H1 (cell line): Measurements from ENCODE around the gene SMARCA2. TPM values are rescaled to one million over a fixed set of nuclear protein-coding genes. Genes with fewer than 3 reads are reported as not detected.

Source experiments
- CTCF ChIA-PET: fragments of 300-600 bp; sonication (Branson Sonifier 250); formaldehyde crosslinking; loops from one replicate; lab custom pipeline; 2021; ENCODE audit not compliant: partially characterized antibody; lab: Charles Lee
- POLR2A ChIA-PET: fragments of 300-600 bp; sonication (Branson Sonifier 250); formaldehyde crosslinking; loops from one replicate; lab custom pipeline; 2021; ENCODE audit warnings: inconsistent platforms; ENCODE audit not compliant: partially characterized antibody; lab: Charles Lee
- DNase-seq, 2 experiments: peaks; one replicate each; pipeline versions ENCODE4 v3.0.0 to v3.0.0-alpha.2; 2010 to 2022; ENCODE audit warnings: low spot score in 2 of 2, low read depth in 1 of 2, mixed read lengths in 1 of 2
- FAIRE-seq: peaks from 2 replicates; lab custom pipeline; 2011; peaks lifted over from hg19 to GRCh38; lab: Jason Lieb, UNC
- H2AFZ ChIP-seq: 2 replicates; pipeline ENCODE4 v1.8.1; 2012; ENCODE audit warnings: low read length, inconsistent platforms
- H2AK5ac ChIP-seq: 2 replicates; pipeline ENCODE4 v1.6.1; 2013; ENCODE audit warnings: low read depth, low read length
- H2BK120ac ChIP-seq: replicated peaks from 2 replicates; pipeline ENCODE3; 2013; ENCODE audit warnings: low read depth, low read length, inconsistent platforms
- H2BK12ac ChIP-seq: 2 replicates; pipeline ENCODE4 v1.6.1; 2013; ENCODE audit warnings: low read depth, low read length
- H2BK15ac ChIP-seq: 2 replicates; pipeline ENCODE4 v1.6.1; 2013; ENCODE audit warnings: low read length
- H2BK20ac ChIP-seq: 2 replicates; pipeline ENCODE4 v1.6.1; 2013; ENCODE audit warnings: low read length
- H2BK5ac ChIP-seq: 2 replicates; pipeline ENCODE4 v1.6.1; 2013; ENCODE audit warnings: low read depth, low read length
- H3K14ac ChIP-seq: 2 replicates; pipeline ENCODE4 v1.6.1; 2013; ENCODE audit warnings: inconsistent platforms; ENCODE audit not compliant: insufficient read length
- H3K18ac ChIP-seq: 2 replicates; pipeline ENCODE4 v1.6.1; 2013; ENCODE audit warnings: low read length; ENCODE audit errors: extremely low read depth
- H3K23ac ChIP-seq: 2 replicates; pipeline ENCODE4 v1.6.1; 2013; ENCODE audit warnings: inconsistent platforms; ENCODE audit not compliant: insufficient read length
- H3K23me2 ChIP-seq: 2 replicates; pipeline ENCODE4 v1.6.1; 2013; ENCODE audit warnings: low read depth, low read length
- H3K27ac ChIP-seq: 2 replicates; pipeline ENCODE4 v1.6.1; 2011; ENCODE audit warnings: low read depth, low read length, inconsistent platforms
- H3K27me3 ChIP-seq, 4 experiments: replicated peaks in 1 of 4; 1 replicate in 1 of 4; 2 replicates in 3 of 4; pipeline versions ENCODE4 v1.6.1 to v1.8.1; 2011 to 2013; ENCODE audit warnings: low read length in 3 of 4, mild to moderate bottlenecking in 3 of 4, inconsistent platforms in 2 of 4, mixed read lengths in 2 of 4, moderate library complexity in 1 of 4; ENCODE audit not compliant: control insufficient read depth in 3 of 4, insufficient read depth in 3 of 4; ENCODE audit errors: extremely low read depth in 1 of 4
- H3K36me3 ChIP-seq, 4 experiments: 2 replicates each; pipeline versions ENCODE4 v1.6.1 to v1.8.1; 2011 to 2013; ENCODE audit warnings: mild to moderate bottlenecking in 4 of 4, low read length in 3 of 4, moderate library complexity in 2 of 4, control low read depth in 1 of 4, inconsistent platforms in 1 of 4; ENCODE audit not compliant: insufficient read depth in 4 of 4, control insufficient read depth in 2 of 4
- H3K4ac ChIP-seq: replicated peaks from 2 replicates; pipeline ENCODE3; 2013; ENCODE audit warnings: low read length, low read depth, mixed read lengths, inconsistent platforms; ENCODE audit not compliant: insufficient read length
- H3K4me1 ChIP-seq, 4 experiments: replicated peaks in 1 of 4; 1 replicate in 1 of 4; 2 replicates in 3 of 4; pipeline versions ENCODE4 v1.6.1 to v1.8.1; 2011 to 2013; ENCODE audit warnings: low read length in 3 of 4, inconsistent platforms in 2 of 4, mixed read lengths in 1 of 4; ENCODE audit not compliant: insufficient read depth in 4 of 4, control insufficient read depth in 3 of 4
- H3K4me2 ChIP-seq, 2 experiments: 2 replicates each; pipeline versions ENCODE4 v1.6.1 to v1.8.1; 2011 to 2013; ENCODE audit warnings: low read depth in 2 of 2, low read length in 2 of 2, control low read depth in 1 of 2, inconsistent platforms in 1 of 2, mild to moderate bottlenecking in 1 of 2; ENCODE audit not compliant: insufficient read depth in 1 of 2
- H3K4me3 ChIP-seq, 4 experiments: fragments of 200-600, 300-600 bp in 1 of 4; sonication (generic), shearing (Covaris generic), sonication (Bioruptor Twin) in 1 of 4; 2 replicates each; pipeline versions ENCODE4 v1.5.1 to v1.8.1; 2011 to 2016; ENCODE audit warnings: low read length in 4 of 4, low read depth in 3 of 4, control low read depth in 2 of 4, inconsistent platforms in 2 of 4, mild to moderate bottlenecking in 2 of 4, mixed read lengths in 1 of 4, moderate library complexity in 1 of 4; ENCODE audit not compliant: insufficient read depth in 2 of 4; ENCODE audit errors: extremely low read depth in 1 of 4
- H3K56ac ChIP-seq: replicated peaks from 2 replicates; pipeline ENCODE3; 2013; ENCODE audit warnings: low read depth, mild to moderate bottlenecking, mixed read lengths, low read length, inconsistent platforms; ENCODE audit not compliant: insufficient read length
- H3K79me1 ChIP-seq: 2 replicates; pipeline ENCODE4 v1.6.1; 2013; ENCODE audit warnings: low read depth, low read length, control low read depth
- H3K79me2 ChIP-seq, 2 experiments: 2 replicates each; pipeline versions ENCODE4 v1.6.1 to v1.8.1; 2012 to 2013; ENCODE audit warnings: low read length in 2 of 2, mild to moderate bottlenecking in 2 of 2, inconsistent platforms in 1 of 2; ENCODE audit not compliant: insufficient read depth in 2 of 2, control insufficient read depth in 1 of 2
- H3K9ac ChIP-seq, 4 experiments: replicated peaks in 1 of 4; 1 replicate in 1 of 4; 2 replicates in 3 of 4; pipeline versions ENCODE4 v1.6.1 to v1.8.1; 2011 to 2013; ENCODE audit warnings: low read depth in 3 of 4, low read length in 3 of 4, control low read depth in 2 of 4, mild to moderate bottlenecking in 2 of 4, moderate library complexity in 2 of 4, inconsistent platforms in 1 of 4; ENCODE audit errors: extremely low read depth in 1 of 4
- H3K9me3 ChIP-seq, 2 experiments: 2 replicates each; pipeline versions ENCODE4 v1.6.1 to v1.8.1; 2012 to 2013; ENCODE audit warnings: mild to moderate bottlenecking in 2 of 2, moderate library complexity in 2 of 2, control low read depth in 1 of 2, inconsistent platforms in 1 of 2, low read depth in 1 of 2, low read length in 1 of 2, mixed read lengths in 1 of 2; ENCODE audit not compliant: insufficient read depth in 2 of 2
- H4K20me1 ChIP-seq, 2 experiments: replicated peaks in 1 of 2; 2 replicates each; pipeline versions ENCODE3 to v1.8.1; 2011 to 2013; ENCODE audit warnings: inconsistent platforms in 2 of 2, low read length in 2 of 2, mild to moderate bottlenecking in 1 of 2; ENCODE audit not compliant: insufficient read depth in 2 of 2, control insufficient read depth in 1 of 2
- H4K5ac ChIP-seq: 2 replicates; pipeline ENCODE4 v1.6.1; 2013; ENCODE audit warnings: low read length, low read depth, mixed read lengths, inconsistent platforms; ENCODE audit not compliant: insufficient read length
- H4K8ac ChIP-seq: 2 replicates; pipeline ENCODE4 v1.8.0; 2013; ENCODE audit warnings: mild to moderate bottlenecking, moderate library complexity, low read length, inconsistent platforms; ENCODE audit not compliant: insufficient read depth; ENCODE audit errors: extremely low read depth
- H4K91ac ChIP-seq: replicated peaks from 2 replicates; pipeline ENCODE3; 2013; ENCODE audit warnings: low read length, mixed read lengths, inconsistent platforms; ENCODE audit not compliant: insufficient read length
- CHD1 ChIP-seq: IDR thresholded peaks from 2 replicates; pipeline ENCODE4 v1.6.1; 2012; ENCODE audit warnings: low read depth, low read length, improper control_type of control experiment
- CTCF ChIP-seq, 3 experiments: IDR thresholded peaks; 1 replicate in 2 of 3; 2 replicates in 1 of 3; pipeline versions ENCODE4 v1.5.1 to v1.6.1; 2011; ENCODE audit warnings: low read length in 3 of 3, mild to moderate bottlenecking in 3 of 3, inconsistent platforms in 2 of 3, low read depth in 1 of 3, moderate library complexity in 1 of 3; ENCODE audit not compliant: insufficient read depth in 1 of 3; ENCODE audit errors: control extremely low read depth in 1 of 3
- GABPA ChIP-seq: IDR thresholded peaks from 2 replicates; pipeline ENCODE4 v1.6.1; 2011; ENCODE audit warnings: mild to moderate bottlenecking, low read length, moderate library complexity, borderline replicate concordance; ENCODE audit not compliant: insufficient read depth
- KDM1A ChIP-seq: fragments of 200-600, 300-600 bp; sonication (generic); IDR thresholded peaks from 2 replicates; pipeline ENCODE4 v1.7.1; 2016; ENCODE audit warnings: mild to moderate bottlenecking, low read length, borderline replicate concordance
- MAX ChIP-seq: IDR thresholded peaks from 2 replicates; pipeline ENCODE4 v1.6.1; 2012; ENCODE audit warnings: inconsistent platforms
- RBBP5 ChIP-seq: IDR thresholded peaks from 2 replicates; pipeline ENCODE4 v1.7.1; 2012; ENCODE audit warnings: low read depth, mild to moderate bottlenecking, inconsistent platforms, low read length, moderate library complexity, borderline replicate concordance
- RFX5 ChIP-seq: IDR thresholded peaks from 2 replicates; pipeline ENCODE4 v1.6.1; 2011; ENCODE audit warnings: low read depth, low read length, improper control_type of control experiment, borderline replicate concordance
- RXRA ChIP-seq: IDR thresholded peaks from 2 replicates; pipeline ENCODE4 v1.6.1; 2011; ENCODE audit warnings: low read depth, mild to moderate bottlenecking, low read length, moderate library complexity; ENCODE audit not compliant: insufficient read depth
- SIN3A ChIP-seq, 2 experiments: IDR thresholded peaks in 1 of 2; conservative IDR thresholded peaks in 1 of 2; 2 replicates each; pipeline ENCODE4 v1.6.1; 2011 to 2012; ENCODE audit warnings: low read length in 2 of 2, improper control_type of control experiment in 1 of 2, low read depth in 1 of 2, mild to moderate bottlenecking in 1 of 2
- YY1 ChIP-seq: IDR thresholded peaks from 2 replicates; pipeline ENCODE4 v1.6.1; 2011; ENCODE audit warnings: low read depth, mild to moderate bottlenecking, low read length
- WGBS, 2 experiments: shearing (Covaris generic) in 1 of 2; methylation state at CpG; one replicate each; pipeline versions ENCODE4 v1.1.6 to v1.1.7; 2013 to 2015; ENCODE audit warnings: low lambda C conversion rate in 2 of 2, mixed read lengths in 2 of 2, inconsistent platforms in 1 of 2, low coverage in 1 of 2, missing lambda C conversion rate in 1 of 2; ENCODE audit not compliant: insufficient replicate concordance in 2 of 2, insufficient coverage in 1 of 2, insufficient read length in 1 of 2; ENCODE audit errors: extremely low coverage in 1 of 2, missing lambda C conversion rate in 1 of 2; 5-methylcytosine and 5-hydroxymethylcytosine counted together
- polyA plus RNA-seq, 7 experiments: library from polyadenylated mRNA; depleted of rRNA in 3 of 7; stranded (reverse) in 5 of 7; unstranded in 2 of 7; fragments of >200 nt in 5 of 7; fragments of 200-250 nt in 2 of 7; gene quantifications; 1 replicate in 5 of 7; 2 replicates in 1 of 7; 4 replicates in 1 of 7; pipeline versions ENCODE4 v1.2.1 to v1.2.3, GENCODE V29; 2011 to 2013; ENCODE audit warnings: missing spikeins in 2 of 7, mixed read lengths in 2 of 7
- total RNA-seq: library from RNA; stranded (reverse); fragmentation: NEBNext Ultra II Directional; extraction: Animal tissue kit (Norgen Biotek cat#: 25700); gene quantifications from 2 replicates; pipeline ENCODE4 v1.2.1, GENCODE V29; 2021

SMARCA2 gene
- total and polyA plus RNA-seq, 2 of the 8 experiments (the other 6 are each of a cell fraction or from before 2014, with no cell fraction given), result 6.3 to 21.7 TPM

- FAIRE-seq (no peak), DNase-seq (no peak)
- Histone ChIP-seq H3K79me2 (no peaks in the 10 kb centered on the region), H2BK120ac (no peak overlapping the region), H3K9ac (no peak overlapping the region; a peak in 1 of 7 replicates), H3K4me1 (no peaks in the 10 kb centered on the region), H3K18ac (no peak overlapping the region), H3K23me2 (no peaks in the 10 kb centered on the region), H3K9me3 (no peaks in the 10 kb centered on the region), H3K23ac (no peak overlapping the region), H3K36me3 (no peaks in the 10 kb centered on the region), H2AFZ (no peak overlapping the region), H2AK5ac (no peak overlapping the region), H4K5ac (no peak overlapping the region), H3K4me2 (no peak overlapping the region), H3K79me1 (no peaks in the 10 kb centered on the region), H3K4me3 (no peak overlapping the region), H2BK12ac (no peak overlapping the region), H4K20me1 (no peaks in the 10 kb centered on the region), H2BK15ac (no peak overlapping the region), H4K91ac (no peak overlapping the region), H2BK5ac (no peak overlapping the region), H3K4ac (no peak overlapping the region), H3K56ac (no peak overlapping the region), H3K27ac (no peak overlapping the region), H3K14ac (no peak overlapping the region), H2BK20ac (no peak overlapping the region), H4K8ac (no peak overlapping the region), H3K27me3 (no peaks in the 10 kb centered on the region)
- WGBS, 2 experiments, result 86% methylated on average over 2 of the region's 2 CpGs; no CpG with 5 or more reads in 1 of the 2 experiments
- POLR2A ChIA-PET, result no interaction called here
- CTCF ChIA-PET, result interaction anchor here (1.4 kb wide), 1 partner anchor 12 kb away, joined by 3 read pairs; no protein-coding TSS in a partner anchor
- TF ChIP-seq CTCF (IDR thresholded peaks at IDR 0.05; ENCODE audit: control extremely low read depth in 1 of 3, insufficient read depth in 1 of 3, low read depth in 1 of 3, low read length in 3 of 3) (no peak), SIN3A (conservative IDR thresholded peaks at IDR 0.05 in 1 of 2, IDR thresholded peaks at IDR 0.05 in 1 of 2; ENCODE audit: low read depth in 1 of 2, low read length in 2 of 2) (no peak), RBBP5 (no peak), GABPA (no peak), YY1 (no peak), RXRA (no peak), MAX (no peak), RFX5 (no peak), CHD1 (no peak), KDM1A (no peak)
These were observed 201.4 kb downstream of the SMARCA2 start for GRCh38 chr9:2216591-2216990.
